Measurements from ENCODE around the gene GPAM. TPM values are rescaled to one million over a fixed set of nuclear protein-coding genes. Genes with fewer than 3 reads are reported as not detected.
A peak's percentile ranks its signal among the peaks of the same experiment; 100 is the strongest.

The GPAM gene
- total and polyA plus RNA-seq, 8 donors, result 1.2 to 14.0 (median 3.0) TPM

DNA sequence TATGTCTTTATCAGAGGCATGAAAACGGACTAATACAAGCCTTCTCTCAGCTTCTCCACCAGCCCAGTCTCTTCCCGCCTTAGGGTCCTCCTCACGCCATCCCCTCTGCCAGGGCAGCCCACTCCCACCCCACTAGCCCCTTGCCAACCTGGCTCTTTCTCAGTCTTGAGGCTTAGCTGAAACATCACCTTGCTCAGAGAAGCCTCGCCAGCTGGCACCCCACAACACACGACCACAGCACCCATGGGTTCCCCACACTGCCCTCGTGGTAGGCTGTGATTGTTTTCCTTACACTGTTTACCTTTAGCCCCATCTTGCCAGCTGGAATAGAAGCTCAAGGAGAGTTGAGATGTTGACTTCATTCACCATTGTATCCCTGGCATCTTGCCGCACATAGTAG, 44.4 kb downstream of the GPAM start:
- H3K36me3 ChIP-seq, result peaks cover 0 to 19% (median 0%) of the 10 kb centered on the region in 4 donors
- no peak for TF ChIP-seq POLR2AphosphoS5 (IDR thresholded peaks at IDR 0.05)
- no peak for TF ChIP-seq CTCF (IDR thresholded peaks at IDR 0.05)
- no peak for TF ChIP-seq EP300 (IDR thresholded peaks at IDR 0.05)
- TF ChIP-seq POLR2A (IDR thresholded peaks at IDR 0.05), result no peak
- H3K4me1 ChIP-seq, result no peaks in the 10 kb centered on the region
- H3K27ac ChIP-seq, result no peak overlapping the region
- intact Hi-C loops (cut with DNase I; ENCODE audit: low total_unique reads), result no loop called here
- DNase-seq, result no peak
- WGBS, 5 donors, result 74 to 88% (median 83%) methylated on average over 7 of the region's 7 CpGs
- H3K9me3 ChIP-seq, result no peaks in the 10 kb centered on the region
- no peaks in the 10 kb centered on the region for H3K27me3 ChIP-seq
- H3K4me3 ChIP-seq, result no peak overlapping the region

GRCh38 chr10:112137154-112137987, 46.2 kb downstream of the GPAM start:
- Histone ChIP-seq H3K36me3 (peaks cover 0 to 4% (median 0%) of the 10 kb centered on the region in 4 donors), H3K9me3 (no peaks in the 10 kb centered on the region), H3K27ac (no peak overlapping the region), H3K4me3 (no peak overlapping the region), H3K4me1 (no peaks in the 10 kb centered on the region), H3K27me3 (no peaks in the 10 kb centered on the region)
- TF ChIP-seq CTCF (IDR thresholded peaks at IDR 0.05) (peak in 5 of 7 experiments; percentile 56 to 85 (median 80)), POLR2AphosphoS5 (IDR thresholded peaks at IDR 0.05) (no peak), POLR2A (IDR thresholded peaks at IDR 0.05) (no peak), EP300 (IDR thresholded peaks at IDR 0.05) (no peak)
- DNase-seq, result peak; percentile 75 to 84
- whole genome bisulfite sequencing, 5 donors, result 50 to 64% (median 57%) methylated on average over 11 to 13 of the region's 13 CpGs
- intact Hi-C loops (cut with DNase I; ENCODE audit: low total_unique reads), result no loop called here

DNA sequence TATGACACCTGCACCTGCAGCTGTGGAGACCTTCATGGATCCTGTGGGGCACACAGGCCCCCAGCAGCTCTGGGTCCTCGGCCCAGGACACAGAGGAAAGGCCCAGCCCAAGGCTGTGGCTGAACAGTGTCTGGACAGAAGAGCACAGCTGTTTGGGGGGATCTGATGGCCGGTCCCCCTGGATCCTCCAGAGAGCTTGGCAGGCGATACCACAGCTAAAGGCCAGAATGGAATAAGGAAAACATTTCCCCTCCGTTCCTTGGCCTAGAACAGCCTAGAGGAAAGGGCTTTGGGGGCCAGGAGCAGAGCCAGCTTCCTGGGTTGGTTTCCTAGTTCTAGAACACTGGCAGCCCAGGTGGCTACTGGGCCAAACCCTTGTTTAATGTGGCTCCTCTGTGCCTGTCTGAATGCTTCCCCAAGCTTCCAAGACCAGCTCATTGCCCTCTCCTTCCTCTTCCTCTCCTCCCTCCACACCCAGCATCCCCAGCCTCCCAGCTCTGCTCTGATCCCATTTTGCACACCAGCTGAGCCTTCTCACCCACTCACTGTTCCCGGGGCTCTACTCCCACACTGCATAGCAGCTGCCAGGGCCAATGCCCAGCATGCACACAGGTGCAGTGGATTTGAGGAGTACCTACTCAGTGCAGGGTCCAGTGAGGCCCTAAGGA, 46.9 kb downstream of the GPAM start:
- Histone ChIP-seq H3K27ac (no peak overlapping the region), H3K4me1 (no peaks in the 10 kb centered on the region), H3K36me3 (no peaks in the 10 kb centered on the region), H3K4me3 (no peak overlapping the region), H3K27me3 (no peaks in the 10 kb centered on the region), H3K9me3 (no peaks in the 10 kb centered on the region)
- no peak for DNase-seq
- intact Hi-C loops (cut with DNase I; ENCODE audit: low total_unique reads), result no loop called here
- 66 to 79% (median 70%) methylated on average over 4 to 5 of the region's 5 CpGs for WGBS, 5 donors
- TF ChIP-seq POLR2AphosphoS5 (IDR thresholded peaks at IDR 0.05), result no peak
- TF ChIP-seq POLR2A (IDR thresholded peaks at IDR 0.05), result no peak
- TF ChIP-seq EP300 (IDR thresholded peaks at IDR 0.05), result no peak
- no peak for TF ChIP-seq CTCF (IDR thresholded peaks at IDR 0.05)

DNA sequence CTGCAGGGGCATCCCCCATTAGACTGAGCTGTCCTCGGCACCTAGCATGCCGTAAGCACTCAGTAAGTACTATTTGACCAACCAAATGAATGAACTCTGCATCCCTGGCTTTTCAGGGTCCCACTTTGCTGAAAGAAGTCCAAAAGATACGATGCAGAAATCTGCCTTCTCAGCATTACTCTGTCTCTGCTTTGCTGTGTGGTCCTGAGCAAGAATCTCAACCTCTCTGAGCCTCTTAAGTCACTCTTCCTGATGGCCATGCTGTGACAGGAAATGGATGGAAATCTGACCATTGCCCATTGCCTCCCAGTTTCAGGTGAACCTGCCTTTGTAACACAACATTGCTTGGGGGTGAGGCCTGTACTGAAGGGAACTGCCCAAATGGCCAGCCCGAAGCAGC, 48.0 kb downstream of the GPAM start:
- H3K4me1 ChIP-seq, result no peaks in the 10 kb centered on the region
- no peak overlapping the region for H3K27ac ChIP-seq
- no peak for DNase-seq
- no peak for TF ChIP-seq POLR2A (IDR thresholded peaks at IDR 0.05)
- H3K36me3 ChIP-seq, result no peaks in the 10 kb centered on the region
- H3K4me3 ChIP-seq, result no peak overlapping the region
- H3K27me3 ChIP-seq, result no peaks in the 10 kb centered on the region
- WGBS, 5 donors, result 84 to 100% (median 89%) methylated on average over 4 of the region's 4 CpGs
- intact Hi-C loops (cut with DNase I; ENCODE audit: low total_unique reads), result no loop called here
- H3K9me3 ChIP-seq, result no peaks in the 10 kb centered on the region
